ENCODE measurements around the gene PNPLA3.

Gene PNPLA3, protein sequence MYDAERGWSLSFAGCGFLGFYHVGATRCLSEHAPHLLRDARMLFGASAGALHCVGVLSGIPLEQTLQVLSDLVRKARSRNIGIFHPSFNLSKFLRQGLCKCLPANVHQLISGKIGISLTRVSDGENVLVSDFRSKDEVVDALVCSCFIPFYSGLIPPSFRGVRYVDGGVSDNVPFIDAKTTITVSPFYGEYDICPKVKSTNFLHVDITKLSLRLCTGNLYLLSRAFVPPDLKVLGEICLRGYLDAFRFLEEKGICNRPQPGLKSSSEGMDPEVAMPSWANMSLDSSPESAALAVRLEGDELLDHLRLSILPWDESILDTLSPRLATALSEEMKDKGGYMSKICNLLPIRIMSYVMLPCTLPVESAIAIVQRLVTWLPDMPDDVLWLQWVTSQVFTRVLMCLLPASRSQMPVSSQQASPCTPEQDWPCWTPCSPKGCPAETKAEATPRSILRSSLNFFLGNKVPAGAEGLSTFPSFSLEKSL

GRCh38 chr22:43923631-43924464 is at the start of gene PNPLA3:
TSS of gene PNPLA3 (plus strand) at chr22:43923805. CDS start at chr22:43923912, 107 bp downstream.
- peak; percentile 59 to 75 (median 62) for DNase-seq (ENCODE audit: low read depth in 2 of 3, low spot score in 1 of 3)

DNA sequence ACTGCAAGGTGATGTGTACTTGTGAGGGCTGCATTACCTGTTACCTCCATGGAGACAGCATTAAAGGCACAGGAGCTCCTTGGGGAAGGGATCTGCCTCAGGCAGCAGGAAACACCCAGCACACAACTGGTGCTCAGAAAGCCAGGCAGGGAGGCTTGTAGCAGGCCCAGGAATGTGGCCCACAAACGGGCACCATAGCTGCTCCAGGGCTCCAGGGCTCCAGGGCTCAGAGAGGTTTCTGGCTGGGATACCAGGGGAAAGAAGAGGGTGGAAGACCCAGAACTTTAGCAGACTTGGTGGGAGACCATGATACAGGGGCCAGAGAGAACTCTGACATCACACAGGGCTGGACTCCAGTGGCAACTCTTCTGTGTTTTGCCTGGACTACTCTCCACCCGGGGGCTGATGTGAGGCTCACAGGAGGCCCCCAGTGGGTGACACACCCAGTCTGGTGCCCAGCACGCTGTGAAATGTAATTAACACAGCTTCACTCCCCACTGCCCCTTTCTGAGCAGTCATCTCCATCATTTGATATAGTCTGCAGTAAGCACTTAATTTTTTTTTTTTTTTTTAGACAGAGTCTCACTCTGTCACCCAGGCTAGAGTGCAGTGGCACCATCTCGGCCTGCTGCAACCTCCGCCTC is 46.6 kb upstream of the PNPLA3 start:
- no peak for DNase-seq (ENCODE audit: low read depth in 2 of 3, low spot score in 1 of 3)

GRCh38 chr22:43878079-43878795 is 45.4 kb upstream of the PNPLA3 start:
- no peak for DNase-seq (ENCODE audit: low read depth in 2 of 3, low spot score in 1 of 3)

- DNase-seq (ENCODE audit: low read depth in 2 of 3, low spot score in 1 of 3), result no peak
Measured at GRCh38 chr22:43878831-43879550, 44.6 kb upstream of the PNPLA3 start.

DNA sequence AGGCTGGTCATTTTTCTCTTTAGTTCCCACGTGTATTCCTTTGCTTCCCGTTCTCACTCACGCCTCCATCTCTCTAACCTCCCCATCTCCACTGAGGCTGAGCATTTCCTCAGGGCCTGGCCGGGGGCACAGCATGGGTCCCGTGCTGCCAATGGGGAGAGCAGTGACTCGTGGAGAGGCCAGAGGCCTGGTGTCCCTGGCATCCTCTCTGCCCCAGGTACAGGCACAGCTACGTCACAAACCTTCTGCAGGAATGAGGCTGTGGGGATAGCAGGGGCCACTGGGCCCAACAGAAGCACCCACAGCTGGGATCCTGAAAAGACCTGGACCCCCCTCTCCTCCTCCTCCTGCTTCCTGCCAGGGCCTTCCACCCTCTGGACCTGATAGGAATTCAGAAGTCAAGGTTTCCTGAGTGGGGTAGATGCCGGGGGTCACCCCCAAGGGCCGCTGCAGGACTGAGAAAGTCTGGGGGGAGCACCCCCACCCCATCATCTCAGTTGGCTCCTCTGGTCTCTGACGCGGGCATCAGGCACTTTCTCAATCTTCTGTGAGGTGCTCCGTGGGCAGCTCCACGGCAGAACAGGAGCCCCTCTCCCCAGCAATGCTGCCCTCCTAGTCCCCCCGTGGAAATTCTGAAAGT is 43.6 kb upstream of the PNPLA3 start:
- DNase-seq (ENCODE audit: low read depth in 2 of 3, low spot score in 1 of 3), result no peak

- DNase-seq (ENCODE audit: low read depth in 2 of 3, low spot score in 1 of 3), result no peak
Measured at GRCh38 chr22:43880541-43880991, 43.0 kb upstream of the PNPLA3 start.

DNA sequence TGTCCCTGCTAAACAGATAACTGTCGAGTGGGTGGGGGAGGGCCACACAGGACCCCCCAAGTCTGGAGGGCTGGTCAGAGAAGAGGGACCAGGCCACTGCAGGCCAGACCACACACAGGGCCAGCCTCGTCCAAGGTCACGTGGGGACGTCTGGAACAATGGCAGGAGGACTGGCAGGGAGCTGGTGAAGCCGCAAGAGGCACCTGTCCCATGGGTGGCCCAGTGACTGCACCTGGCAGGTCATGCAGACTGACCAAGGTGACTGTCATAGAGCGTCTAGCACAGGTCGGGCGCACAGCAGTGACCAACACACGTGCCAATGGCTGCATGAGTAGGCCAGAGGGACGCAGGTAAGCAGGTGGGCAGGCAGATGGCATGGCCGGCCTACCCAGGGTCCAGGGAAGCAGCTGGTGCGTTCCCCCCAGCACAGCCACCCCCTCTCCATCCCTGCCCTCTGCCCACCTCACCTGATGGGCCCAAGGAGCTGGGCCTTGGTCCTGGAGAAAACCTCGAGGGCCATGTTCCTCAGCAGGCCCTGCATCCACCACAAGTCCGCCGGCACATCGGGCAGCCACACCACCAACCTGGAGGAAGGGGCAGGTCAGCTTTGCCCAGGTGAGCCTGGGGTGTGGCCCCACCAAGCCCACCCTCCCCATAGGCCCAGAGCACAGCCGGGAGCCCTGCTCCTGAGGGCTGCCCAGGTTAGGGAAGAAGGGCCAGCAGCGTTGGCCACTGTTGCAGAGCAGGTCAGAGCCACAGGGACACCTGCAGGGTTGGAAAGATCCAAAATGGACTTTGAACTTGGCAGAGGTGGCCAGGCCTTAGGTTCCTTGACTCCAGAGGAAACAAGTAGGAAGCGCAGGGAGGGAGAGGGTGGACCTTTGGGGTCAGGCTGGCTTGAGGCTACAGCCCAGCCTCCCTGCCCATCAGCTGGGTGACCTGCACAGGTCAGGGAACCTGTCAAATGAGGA is 42.2 kb upstream of the PNPLA3 start:
- no peak for DNase-seq (ENCODE audit: low read depth in 2 of 3, low spot score in 1 of 3)

GRCh38 chr22:43882122-43882767 is 41.4 kb upstream of the PNPLA3 start:
- DNase-seq (ENCODE audit: low read depth in 2 of 3, low spot score in 1 of 3), result no peak

GRCh38 chr22:43883012-43883661 is 40.5 kb upstream of the PNPLA3 start:
- peak in 2 of 3 donors; percentile 21 to 62 for DNase-seq (ENCODE audit: low read depth in 2 of 3, low spot score in 1 of 3)

- no peak for DNase-seq (ENCODE audit: low read depth in 2 of 3, low spot score in 1 of 3)
Measured at GRCh38 chr22:43883719-43884415, 39.7 kb upstream of the PNPLA3 start.

GRCh38 chr22:43884600-43885318 is 38.8 kb upstream of the PNPLA3 start:
- DNase-seq (ENCODE audit: low read depth in 2 of 3, low spot score in 1 of 3), result peak; percentile 23 to 54 (median 48)

GRCh38 chr22:43885319-43885671 is 38.3 kb upstream of the PNPLA3 start:
- no peak for DNase-seq (ENCODE audit: low read depth in 2 of 3, low spot score in 1 of 3)

DNA sequence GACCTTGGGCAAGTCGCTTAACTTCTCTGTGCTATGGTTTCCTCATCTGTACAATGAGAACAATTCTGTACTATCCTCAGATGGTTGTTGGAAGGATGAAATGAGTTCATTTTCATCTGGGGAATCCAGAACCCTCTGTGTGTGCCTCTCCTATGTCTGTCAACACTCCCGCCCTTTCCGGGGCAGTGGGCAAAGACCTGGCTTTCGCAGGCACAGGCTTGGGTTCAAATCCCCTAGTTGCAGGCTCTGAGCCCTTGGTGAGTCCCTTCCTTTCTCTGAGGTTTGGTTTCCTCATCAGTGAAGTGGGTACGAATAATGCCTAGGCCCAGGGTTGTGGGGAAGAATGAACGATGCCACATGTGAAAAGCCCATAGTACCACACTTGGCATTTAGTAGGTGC is 37.8 kb upstream of the PNPLA3 start:
- DNase-seq (ENCODE audit: low read depth in 2 of 3, low spot score in 1 of 3), result no peak

DNA sequence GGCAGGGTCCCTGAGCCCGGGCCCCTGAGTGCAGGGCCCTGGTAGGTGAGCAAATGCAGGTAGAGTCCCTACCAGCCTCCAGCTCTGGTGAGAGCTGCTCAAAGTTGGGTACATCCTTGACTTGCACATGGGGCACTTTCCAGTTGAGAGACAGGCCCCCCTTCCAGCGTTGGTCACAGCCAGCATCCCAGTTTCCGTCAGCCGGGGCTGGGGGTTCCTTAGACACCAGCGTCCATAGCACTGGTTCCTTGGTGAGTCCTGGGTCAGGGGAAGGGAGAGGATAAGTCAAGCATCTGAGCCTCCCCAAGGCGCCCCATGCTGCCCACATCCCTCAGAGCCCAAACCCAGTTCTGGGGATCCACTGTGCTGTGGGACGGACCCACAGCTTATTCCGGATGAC is 37.4 kb upstream of the PNPLA3 start:
- no peak for DNase-seq (ENCODE audit: low read depth in 2 of 3, low spot score in 1 of 3)

GRCh38 chr22:43887391-43887790 is 36.2 kb upstream of the PNPLA3 start:
- DNase-seq (ENCODE audit: low read depth in 2 of 3, low spot score in 1 of 3), result no peak

GRCh38 chr22:43888740-43889139 is 34.9 kb upstream of the PNPLA3 start:
- DNase-seq (ENCODE audit: low read depth in 2 of 3, low spot score in 1 of 3), result no peak

All from stimulated activated CD4-positive, alpha-beta T cell treated with anti-CD3 and anti-CD28 coated beads, Interleukin-12 subunit alpha, Interleukin-12 subunit beta, amount 100 ng/mL, for 48 hours (primary cell).